Transverse colon (tissue), 3 donors: ENCODE data around the gene TNS3.

Experiments used
- CTCF ChIP-seq, 5 experiments: fragments of 200-600 bp in 3 of 5; fragments of 450-650 bp in 2 of 5; sonication (generic) in 3 of 5; IDR thresholded peaks; 1 replicate in 2 of 5; 2 replicates in 3 of 5; pipeline ENCODE4 v1.5.1; 2016 to 2017; ENCODE audit warnings: antibody characterized with exemption in 5 of 5, inconsistent platforms in 3 of 5, mild to moderate bottlenecking in 2 of 5, moderate library complexity in 1 of 5
- POLR2A ChIP-seq: fragments of 450-650 bp; IDR thresholded peaks from one replicate; pipeline ENCODE4 v1.6.1; 2016; ENCODE audit warnings: antibody characterized with exemption, mild to moderate bottlenecking, moderate library complexity

- TF ChIP-seq POLR2A (no peak), CTCF (IDR thresholded peaks at IDR 0.05) (no peak)
Measured at GRCh38 chr7:47424523-47424922, 157.4 kb downstream of the TNS3 start.
